Measurements from ENCODE around the gene NUDT15.

DNA sequence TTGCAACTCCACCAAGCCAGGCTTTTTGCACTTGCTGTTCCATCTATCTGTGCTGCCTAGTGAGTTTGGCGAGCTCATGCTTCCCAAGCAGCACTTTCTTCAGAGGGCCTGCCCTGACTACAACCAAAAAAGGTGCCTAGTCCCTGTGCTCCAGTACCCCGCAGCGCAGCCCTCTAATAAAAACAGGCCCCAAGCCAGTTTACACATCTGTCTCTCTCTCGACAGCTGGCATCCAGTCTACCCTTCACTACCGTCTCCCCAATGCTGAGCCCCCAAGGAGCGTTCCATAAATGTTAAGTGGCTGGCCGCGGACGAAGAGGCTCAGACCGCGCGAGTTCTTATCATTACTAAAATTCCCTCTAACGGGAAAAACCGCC is 56.9 kb downstream of the NUDT15 start:
- TF ChIP-seq, protein P1, sequence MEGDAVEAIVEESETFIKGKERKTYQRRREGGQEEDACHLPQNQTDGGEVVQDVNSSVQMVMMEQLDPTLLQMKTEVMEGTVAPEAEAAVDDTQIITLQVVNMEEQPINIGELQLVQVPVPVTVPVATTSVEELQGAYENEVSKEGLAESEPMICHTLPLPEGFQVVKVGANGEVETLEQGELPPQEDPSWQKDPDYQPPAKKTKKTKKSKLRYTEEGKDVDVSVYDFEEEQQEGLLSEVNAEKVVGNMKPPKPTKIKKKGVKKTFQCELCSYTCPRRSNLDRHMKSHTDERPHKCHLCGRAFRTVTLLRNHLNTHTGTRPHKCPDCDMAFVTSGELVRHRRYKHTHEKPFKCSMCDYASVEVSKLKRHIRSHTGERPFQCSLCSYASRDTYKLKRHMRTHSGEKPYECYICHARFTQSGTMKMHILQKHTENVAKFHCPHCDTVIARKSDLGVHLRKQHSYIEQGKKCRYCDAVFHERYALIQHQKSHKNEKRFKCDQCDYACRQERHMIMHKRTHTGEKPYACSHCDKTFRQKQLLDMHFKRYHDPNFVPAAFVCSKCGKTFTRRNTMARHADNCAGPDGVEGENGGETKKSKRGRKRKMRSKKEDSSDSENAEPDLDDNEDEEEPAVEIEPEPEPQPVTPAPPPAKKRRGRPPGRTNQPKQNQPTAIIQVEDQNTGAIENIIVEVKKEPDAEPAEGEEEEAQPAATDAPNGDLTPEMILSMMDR (IDR thresholded peaks at IDR 0.05): no peak
- TF ChIP-seq POLR2AphosphoS5 (IDR thresholded peaks at IDR 0.05): no peak
- TF ChIP-seq POLR2A (IDR thresholded peaks at IDR 0.05): no peak

Measured in suprapubic skin (tissue), 4 donors.